Stimulated activated CD4-positive, alpha-beta T cell treated with anti-CD3 and anti-CD28 coated beads, Interleukin-2, amount 100 ng/mL, for 4 hours (primary cell): ENCODE data around the gene GALNT10.
A peak's percentile ranks its signal among the peaks of the same experiment; 100 is the strongest.
"Not testable (repeated sequence)": the region's sequence is repeated elsewhere in the genome, so short reads cannot be mapped to it uniquely, and the experiment has no call there.

ENCODE experiments used
- DNase-seq: peaks from one replicate; pipeline ENCODE4 v3.0.0-alpha.2; 2020; ENCODE audit warnings: low read depth

GALNT10 gene, protein sequence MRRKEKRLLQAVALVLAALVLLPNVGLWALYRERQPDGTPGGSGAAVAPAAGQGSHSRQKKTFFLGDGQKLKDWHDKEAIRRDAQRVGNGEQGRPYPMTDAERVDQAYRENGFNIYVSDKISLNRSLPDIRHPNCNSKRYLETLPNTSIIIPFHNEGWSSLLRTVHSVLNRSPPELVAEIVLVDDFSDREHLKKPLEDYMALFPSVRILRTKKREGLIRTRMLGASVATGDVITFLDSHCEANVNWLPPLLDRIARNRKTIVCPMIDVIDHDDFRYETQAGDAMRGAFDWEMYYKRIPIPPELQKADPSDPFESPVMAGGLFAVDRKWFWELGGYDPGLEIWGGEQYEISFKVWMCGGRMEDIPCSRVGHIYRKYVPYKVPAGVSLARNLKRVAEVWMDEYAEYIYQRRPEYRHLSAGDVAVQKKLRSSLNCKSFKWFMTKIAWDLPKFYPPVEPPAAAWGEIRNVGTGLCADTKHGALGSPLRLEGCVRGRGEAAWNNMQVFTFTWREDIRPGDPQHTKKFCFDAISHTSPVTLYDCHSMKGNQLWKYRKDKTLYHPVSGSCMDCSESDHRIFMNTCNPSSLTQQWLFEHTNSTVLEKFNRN

DNA sequence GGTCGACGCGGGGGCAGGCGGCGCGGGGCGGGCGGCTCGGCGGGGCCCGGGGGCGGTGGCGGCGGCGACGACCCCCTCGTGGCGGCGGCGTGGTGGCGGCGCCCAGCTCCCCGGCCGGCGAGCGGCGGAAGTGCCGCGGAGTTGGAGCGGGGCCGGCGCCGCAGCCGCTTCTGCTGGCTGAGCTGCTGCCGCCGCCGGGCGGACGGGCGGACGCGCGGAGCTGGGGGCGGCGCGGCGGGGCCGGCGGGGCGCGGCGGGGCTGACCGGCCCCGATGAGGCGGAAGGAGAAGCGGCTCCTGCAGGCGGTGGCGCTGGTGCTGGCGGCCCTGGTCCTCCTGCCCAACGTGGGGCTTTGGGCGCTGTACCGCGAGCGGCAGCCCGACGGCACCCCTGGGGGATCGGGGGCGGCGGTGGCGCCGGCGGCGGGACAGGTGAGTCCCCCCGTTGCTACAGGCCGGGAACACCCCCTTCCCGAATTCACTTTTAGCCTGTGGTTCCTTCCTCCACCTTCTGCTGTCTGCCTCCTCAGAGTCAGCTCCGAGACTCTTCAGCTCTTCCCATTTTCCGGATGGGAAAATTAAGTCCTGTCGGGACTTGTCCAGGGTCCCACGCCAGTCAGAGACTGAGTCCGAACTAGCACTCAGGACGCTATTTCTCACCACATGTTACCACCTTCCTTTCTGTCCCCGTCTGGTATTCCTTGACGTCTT lies at the start of gene GALNT10:
Gene GALNT10 (plus strand): TSS at position 139 of the 710 bp plus-strand sequence. CDS start 134 bp downstream, at position 273.
- DNase-seq, result peak; percentile 42

DNA sequence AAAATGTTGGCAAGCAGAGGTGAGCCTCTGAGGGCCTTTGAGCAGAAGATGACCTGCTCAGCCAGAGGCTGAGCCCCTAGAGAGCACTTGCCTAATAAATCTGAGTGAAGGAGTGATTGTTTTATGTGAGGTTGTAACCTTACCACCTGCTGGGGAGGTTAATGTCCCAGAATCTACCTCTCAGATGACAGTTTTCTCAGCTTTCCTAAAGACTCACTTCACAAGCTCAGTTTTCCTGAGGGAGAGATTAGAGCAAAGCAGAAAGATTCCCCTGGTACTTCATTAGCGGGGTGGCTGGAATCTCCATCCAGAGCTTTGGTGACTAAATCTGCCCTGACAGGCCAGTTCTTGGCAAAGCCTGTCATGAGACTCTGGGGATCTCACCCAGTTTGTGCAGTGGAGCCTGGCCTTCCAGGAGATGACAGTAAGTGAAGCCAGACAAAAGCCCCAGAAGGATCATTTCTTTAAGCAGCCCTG lies 48.8 kb upstream of the GALNT10 start:
- no peak for DNase-seq

DNA sequence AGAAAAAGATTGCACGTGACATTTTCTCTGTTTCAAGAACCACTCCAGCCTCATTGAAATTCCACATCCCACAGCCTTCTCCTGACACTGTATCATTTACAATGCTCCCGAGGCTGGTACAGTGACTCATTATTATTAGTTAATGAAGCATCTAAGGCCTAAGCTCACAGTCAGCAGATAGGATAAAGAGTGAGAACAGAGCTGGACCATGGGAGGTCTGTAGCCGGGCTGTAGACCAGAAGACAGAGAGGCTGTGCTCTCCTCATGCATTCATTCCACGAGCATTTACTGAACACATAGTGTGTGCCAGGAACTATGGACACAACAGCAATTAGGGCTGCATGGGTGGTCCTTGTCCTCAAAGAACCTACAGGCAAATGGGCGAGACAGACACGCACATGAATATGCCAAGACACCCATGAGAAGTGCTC lies 47.3 kb upstream of the GALNT10 start:
- DNase-seq, result no peak

DNA sequence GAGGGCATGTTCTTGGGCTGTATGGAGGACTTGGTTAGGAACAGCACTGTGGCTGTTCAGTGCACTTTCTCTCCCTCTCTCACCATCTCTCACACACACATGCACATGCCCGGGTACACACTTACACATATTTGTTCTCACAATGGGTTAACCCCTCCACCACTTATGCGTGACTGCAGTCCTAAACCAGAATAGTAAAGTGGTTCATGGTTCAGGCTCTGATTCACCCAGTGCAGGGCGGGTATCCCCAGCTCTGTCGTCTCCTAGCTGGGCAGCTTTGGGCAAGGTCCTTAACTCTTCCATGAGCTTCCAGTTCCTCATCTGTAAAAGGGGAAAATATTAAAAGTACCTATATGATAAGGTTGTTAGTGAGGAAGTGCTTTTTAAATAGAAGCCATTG lies 45.3 kb upstream of the GALNT10 start:
- DNase-seq, result no peak

DNA sequence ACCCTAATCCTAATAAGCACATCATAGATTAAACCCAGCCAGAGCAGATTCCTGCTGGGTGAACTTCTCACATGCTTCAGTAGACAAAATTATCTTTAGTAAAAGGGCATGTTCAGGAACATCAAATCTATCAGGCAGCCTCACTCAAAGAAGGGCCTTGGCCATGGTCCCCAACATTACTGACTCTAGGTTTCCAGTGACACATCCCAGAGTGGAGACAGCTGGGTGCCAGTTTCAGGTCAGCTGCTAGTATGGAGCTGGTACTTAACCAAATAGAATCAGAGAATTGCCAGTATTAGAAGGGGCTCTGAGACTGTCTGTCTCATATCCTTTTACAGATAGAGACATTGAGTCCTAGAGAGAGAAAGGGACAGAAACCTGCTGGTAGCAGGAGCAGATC lies 44.1 kb upstream of the GALNT10 start:
- DNase-seq, result no peak

DNA sequence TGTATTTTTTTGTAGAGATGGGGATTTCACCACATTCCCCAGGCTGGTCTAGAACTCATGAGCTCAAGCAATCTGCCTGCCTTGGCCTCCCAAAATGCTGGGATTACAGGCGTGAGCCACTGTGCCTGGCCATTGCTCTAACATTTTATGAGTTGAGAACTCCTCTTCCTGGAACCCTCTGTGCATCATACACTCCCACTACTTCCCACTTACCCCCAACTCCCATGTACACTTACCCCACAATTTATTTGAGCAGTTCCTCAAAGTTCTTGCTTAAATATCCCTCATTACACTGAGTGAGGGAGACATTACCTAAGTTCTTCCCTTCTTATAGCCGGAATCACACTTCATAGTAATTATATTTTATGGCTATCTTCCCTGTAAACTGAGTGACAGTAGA lies 42.9 kb upstream of the GALNT10 start:
- DNase-seq, result no peak

DNA sequence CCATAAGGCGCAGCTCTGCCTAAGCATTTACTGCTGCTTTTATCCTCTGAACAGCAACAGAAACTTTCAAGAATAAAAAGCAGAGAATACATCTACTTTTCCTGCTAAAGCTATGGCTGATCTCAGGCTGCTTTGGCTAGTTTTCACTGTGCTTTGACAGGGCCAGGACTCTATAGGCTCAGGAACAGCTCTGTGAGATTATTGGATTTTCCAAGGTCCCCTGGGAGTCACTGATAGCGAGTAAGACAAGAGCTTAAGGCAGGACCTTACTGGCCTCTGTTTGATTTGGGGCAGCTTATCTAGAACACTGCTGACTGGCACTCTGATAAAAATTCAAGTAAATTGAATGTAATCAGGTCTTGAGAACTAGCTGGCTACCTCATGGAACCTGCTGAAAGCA lies 40.1 kb upstream of the GALNT10 start:
- not testable (repeated sequence) for DNase-seq

DNA sequence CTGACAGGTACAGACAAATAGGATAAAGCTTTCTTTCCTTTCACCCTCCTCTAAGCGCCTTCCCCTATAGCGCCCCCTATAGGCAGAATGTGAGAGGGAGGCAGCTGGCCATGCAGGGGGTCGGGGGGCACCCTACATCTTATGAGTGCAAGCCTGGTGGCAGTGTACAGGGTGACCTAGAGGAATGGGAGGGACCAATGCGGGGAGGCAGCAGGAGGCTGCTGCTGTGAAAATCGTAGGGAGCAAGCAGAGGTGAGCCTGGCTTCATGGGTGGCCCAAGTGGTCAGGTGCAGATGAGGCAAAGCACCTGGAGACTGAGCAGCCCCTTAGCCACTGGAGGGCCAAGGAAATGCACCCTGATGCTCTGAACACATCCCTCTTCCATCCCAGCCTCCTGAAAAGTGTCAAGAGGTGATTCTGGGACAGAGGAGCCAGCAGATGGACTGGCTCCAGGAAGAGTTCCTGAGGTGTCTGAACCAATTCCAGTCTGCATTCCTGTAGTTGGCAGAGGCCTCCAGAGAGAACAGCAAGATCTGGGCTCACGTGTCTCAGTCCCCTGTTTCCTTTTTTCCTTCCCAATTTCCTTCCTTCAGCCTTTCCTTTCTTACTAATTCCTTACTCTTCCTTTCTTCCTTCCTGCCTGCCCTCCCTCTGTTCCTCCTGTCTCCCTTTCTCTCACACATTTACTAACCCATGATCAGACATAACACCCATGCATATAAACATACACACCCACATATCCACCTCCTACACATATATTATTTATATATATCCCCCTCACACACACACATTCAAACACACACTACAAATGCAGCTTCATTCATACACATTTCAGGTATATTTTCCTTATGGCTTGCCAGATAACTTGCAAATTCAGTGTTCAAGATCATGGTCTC lies 32.8 kb upstream of the GALNT10 start:
- no peak for DNase-seq

DNA sequence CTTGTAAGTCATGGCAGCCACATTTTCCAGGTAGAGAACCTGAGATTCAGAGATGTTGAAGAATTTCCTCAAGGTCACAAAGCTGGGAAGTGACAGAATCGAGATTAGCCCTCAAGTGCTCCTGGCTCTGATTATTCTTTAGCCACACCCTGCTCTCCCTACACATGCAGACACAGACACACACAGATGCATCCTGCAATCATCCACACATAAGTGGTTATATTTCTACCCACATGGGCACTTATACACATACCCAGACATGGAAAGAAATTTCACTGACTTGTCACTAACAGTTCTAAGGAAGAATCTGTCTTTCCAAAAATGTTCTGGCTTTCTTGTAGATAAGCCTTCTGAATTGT lies 32.2 kb upstream of the GALNT10 start:
- no peak for DNase-seq

DNA sequence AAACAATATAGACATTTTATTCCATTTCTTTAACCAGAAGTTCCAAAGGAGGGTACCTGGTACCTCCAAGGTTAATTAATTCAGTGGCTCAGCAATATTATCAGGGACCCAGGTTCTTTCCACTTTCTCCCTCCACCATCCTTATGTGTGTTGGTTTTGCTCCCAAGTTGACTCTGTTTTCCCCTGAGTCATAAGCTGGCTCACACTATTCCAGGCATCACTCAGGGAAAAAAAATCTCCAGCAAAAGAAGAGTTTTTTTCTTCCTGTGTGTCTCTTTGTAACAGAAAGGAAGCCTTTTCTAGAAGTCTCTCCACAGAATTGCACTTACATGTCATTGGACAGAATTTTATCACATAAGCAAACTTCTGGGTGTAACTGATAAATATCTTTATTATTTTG lies 31.2 kb upstream of the GALNT10 start:
- DNase-seq, result no peak

DNA sequence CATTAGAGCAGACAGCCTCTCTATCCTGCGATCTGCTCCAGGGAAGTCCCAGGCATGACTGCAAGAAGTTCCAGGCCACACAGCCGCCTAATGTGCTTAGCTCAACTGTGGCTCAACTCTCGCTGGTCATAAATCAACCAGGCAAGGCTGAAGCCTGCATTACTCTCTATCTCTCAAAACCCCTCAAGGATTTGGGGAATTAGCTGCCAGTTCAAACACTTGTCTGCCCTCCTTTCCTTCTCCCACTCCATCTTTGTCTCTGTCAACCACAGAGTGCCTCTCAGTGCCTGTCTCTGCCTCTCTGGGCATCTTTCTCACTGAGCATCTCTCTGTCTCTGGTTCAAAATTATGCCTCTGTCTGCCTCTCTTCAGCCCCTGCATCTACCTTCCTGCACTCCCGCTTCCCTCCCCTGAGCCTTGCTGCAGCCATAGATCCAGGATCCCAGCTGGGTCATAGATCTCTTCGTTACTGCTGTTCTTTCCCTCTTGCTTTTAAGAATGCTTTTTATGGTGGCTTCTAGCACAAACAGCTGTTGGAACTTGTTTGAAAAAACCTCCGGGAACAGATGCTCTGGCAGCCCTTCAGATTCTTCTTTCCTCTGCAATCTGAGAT lies 27.9 kb upstream of the GALNT10 start:
- DNase-seq, result no peak

DNA sequence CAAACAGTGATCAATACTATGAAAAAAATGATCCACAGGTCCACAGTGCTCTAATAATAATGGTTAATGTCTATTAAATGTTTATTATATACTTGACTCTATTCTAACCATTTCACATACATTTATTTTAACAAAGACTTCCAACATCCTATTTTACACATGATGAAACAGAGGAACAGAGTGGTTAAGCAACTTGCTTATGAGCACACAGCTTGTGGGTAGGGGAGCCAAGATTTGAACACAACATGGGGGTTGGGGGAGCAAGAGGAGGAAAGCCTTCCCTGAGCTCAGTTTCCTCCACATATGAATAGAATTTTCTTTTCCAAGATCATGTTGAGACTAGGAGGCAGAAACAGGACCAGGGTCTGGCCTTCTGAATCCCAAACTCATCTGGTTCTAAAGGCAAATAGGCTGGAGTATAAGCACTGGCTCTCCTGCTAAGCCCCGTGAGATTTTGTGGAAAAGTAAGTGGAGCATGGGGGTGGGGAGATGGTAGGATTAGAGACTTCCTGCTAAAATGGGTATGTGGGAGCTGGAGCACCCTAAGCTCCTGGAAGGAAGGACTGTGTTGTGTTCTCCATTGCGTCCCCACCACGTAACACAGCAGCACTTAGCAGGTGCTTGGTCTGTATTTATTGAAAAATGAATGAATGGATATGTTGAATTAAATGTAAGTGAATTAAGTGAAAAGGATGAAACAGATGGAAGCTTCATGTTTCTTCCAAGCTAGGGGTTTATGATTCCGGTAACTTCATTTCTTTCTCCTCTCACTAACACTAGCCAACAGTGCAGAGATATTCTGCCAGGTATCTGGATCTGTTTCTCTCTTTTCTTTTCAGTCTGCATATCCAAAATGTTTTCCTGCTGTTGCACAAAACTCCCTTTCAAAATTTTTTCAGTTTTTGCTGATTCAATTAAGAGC lies 26.9 kb upstream of the GALNT10 start:
- no peak for DNase-seq

DNA sequence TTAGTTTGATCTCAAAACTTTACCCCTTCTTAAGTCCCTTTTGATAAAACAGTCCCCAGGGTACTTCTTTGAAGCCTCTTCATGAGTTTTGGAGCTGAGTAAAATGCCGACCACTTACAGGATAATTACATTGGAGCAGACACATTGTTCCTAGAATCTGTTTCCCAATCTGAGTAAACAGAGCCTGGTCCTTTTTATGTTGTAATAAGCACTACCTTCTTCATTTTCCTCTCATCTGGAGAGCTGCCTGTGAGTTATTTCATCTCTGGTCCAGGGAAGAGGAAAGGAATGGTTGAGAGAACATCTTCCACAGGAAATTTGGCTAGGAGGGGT lies 26.3 kb upstream of the GALNT10 start:
- no peak for DNase-seq

DNA sequence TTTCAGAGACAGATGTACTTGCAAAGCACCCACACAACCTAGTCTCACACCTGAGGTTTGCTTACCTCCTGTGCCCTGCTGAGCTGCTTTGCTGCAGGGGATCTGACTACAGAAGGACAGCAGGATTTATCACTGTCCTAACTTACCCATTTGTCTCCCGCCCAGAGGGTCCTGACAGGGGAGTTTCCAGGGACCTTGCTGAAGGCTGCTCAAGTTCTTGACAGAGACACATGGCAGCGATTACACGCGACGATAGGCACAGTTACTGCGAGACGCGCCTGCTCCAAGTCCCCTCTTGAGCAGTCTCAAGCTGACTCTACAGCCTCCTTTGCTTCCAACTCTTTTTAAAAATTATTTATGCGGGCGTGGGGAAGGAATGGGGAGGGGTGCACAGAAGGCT lies 24.6 kb upstream of the GALNT10 start:
- DNase-seq, result no peak

DNA sequence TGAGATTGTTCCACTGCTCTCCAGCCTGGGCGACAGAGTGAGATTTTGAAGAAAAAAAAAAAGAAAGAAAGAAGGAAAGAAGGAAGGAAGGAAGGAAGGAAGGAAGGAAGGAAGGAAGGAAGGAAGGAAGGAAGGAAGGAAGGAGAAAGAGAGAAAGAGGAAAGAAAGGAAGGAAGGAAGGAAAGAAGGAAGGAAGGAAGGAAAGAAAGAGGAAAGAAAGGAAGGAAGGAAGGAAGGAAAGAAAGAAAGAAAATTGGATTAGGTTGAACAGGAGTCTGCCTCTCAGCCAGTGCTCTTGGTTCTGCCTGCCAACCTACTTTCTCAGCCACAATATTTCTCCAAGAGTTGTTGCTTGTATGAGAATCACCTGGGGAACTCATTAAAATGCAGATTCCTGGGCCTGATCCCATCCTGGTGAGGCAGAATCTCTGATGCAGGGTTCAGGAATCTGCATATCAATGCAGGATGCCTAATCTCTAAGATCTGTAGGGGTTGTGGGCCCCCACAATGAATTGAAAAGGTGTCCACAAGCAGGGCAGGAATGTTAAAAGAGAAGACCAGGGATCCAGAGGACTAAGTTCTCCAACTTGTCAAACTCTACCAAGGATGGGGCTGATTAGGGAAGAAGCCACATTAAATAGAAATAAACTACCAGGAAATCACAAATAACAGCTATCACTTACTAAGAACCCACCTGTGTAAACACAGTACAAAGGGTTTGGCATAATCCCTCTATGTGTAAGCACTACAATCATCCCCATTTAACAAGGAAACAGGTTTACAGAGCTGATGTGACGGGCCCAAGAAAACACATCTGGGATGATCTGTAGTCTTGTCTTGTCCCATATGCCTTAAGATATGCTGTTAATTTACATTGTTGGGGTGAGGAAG lies 23.4 kb upstream of the GALNT10 start:
- no peak for DNase-seq

DNA sequence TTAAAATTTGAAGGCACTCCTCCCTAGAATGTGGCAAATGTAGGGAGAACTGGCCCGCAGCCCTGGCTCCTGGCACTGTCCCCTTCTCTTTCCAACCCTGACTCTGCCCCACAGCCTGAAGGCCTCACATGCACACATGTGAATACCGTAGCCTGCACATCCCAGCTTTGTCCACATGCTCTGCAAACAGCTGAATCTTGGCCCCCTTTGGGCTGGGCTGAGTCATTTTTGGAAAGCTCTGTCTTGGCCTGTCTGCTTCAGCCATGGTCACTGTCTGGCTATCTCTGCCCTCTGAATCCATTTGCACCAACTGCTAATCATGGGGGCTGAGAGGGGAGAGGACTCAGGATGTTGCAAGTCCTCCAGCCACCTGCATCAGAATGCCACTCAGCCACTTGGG lies 22.1 kb upstream of the GALNT10 start:
- no peak for DNase-seq

DNA sequence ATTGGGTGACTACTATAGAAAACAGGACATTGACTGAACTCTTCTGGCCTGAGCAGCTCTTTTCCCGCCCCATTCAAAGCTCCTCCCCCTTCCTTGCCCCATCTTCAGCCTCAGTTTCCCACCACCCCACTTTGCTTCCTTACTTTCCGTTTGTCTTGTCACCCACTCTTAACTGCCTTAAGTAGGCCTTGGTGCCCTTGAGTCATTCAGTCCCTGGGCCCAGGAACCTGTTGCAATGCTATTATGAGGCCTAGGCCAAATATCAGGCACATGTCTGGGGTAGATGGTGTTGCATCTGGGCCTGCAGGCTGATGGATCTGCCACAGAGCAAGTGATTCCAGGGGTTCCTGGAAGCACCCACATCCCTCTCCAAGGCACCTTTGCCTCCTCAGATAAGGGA lies 17.7 kb upstream of the GALNT10 start:
- DNase-seq, result no peak

DNA sequence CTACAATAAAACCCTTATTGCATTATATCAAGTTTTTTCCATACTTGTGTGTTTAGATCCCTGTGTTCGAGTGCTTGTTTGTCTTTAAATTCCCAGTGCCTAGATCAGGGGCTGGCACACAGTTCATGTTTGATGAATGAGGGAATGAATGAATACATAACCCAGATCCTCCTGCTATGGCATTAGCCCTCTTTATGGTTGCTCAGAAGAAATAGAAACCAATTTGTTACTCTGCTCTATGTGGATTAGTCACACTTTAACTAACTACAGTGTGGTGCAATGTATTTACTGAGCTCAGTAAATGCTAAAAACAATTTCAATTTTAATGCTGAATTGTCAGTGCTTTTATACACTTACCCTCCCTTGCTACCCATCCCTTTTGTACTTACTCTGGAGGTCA lies 16.4 kb upstream of the GALNT10 start:
- no peak for DNase-seq

DNA sequence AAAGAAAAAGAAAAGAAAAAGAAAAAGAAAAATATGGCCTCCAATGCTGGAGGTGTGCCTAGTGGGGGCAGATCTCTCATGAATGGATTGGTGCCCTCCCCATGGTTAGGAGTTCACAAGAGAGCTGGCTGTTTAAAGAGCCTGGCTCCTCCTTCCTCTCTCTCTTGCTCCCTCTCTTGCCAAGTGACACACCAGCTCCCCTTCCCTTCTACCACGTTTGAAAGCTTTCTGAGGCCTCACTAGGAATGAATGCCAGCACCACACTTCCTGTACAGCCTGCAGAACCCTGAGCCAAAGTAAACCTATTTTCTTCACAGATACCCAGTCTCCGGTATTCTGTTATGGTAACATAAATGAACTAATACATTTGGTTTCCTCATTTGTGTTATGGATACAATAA lies 14.4 kb upstream of the GALNT10 start:
- DNase-seq, result no peak

DNA sequence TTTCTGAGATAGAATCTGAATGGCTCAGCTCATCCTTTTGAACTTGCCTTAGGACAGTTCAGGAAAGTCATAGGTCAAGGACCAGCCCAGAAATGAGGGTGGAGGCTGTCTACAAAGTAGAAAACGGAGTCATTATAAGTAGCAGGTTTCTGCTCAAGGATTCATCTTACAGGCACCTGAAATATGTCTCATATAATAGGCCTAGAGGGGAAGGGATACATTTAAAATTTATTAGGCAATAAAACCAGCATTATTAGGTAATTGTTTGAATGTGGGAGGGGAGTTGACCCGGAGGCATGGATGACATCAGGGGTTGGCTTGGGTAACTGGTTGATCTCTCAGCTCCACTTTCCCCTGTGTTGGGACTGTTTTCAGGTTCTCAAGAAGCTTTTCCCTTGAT lies 11.9 kb upstream of the GALNT10 start:
- DNase-seq, result no peak
